NCI-H187 treated with DMSO at 0.1 percent for 48 hours (cell line): Measurements from ENCODE around the gene PRDM16.

Experiments
- DNase-seq: peaks from one replicate; lab custom pipeline; 2025; lab: John Stamatoyannopoulos, UW

The PRDM16 gene

GRCh38 chr1:3432306-3432705 is 363.3 kb downstream of the PRDM16 start:
- DNase-seq: no peak

GRCh38 chr1:3433076-3433475 is 364.1 kb downstream of the PRDM16 start:
- DNase-seq: no peak

GRCh38 chr1:3433596-3434320 is 364.8 kb downstream of the PRDM16 start:
- no peak for DNase-seq

GRCh38 chr1:3434406-3435110 is 365.6 kb downstream of the PRDM16 start:
- DNase-seq: no peak

GRCh38 chr1:3435666-3436065 is 366.7 kb downstream of the PRDM16 start:
- DNase-seq: no peak

- no peak for DNase-seq
These were observed 367.4 kb downstream of the PRDM16 start for GRCh38 chr1:3436451-3436850.

GRCh38 chr1:3436901-3437300 is 367.9 kb downstream of the PRDM16 start:
- no peak for DNase-seq

- DNase-seq: no peak
These were observed 369.7 kb downstream of the PRDM16 start for GRCh38 chr1:3438661-3439180.

- no peak for DNase-seq
These were observed 370.6 kb downstream of the PRDM16 start for GRCh38 chr1:3439346-3440299.

GRCh38 chr1:3440300-3440681 is 371.3 kb downstream of the PRDM16 start:
- DNase-seq: no peak

GRCh38 chr1:3440711-3441409 is 371.9 kb downstream of the PRDM16 start:
- no peak for DNase-seq

GRCh38 chr1:3441410-3441847 is 372.4 kb downstream of the PRDM16 start:
- no peak for DNase-seq

- no peak for DNase-seq
These were observed 372.9 kb downstream of the PRDM16 start for GRCh38 chr1:3441880-3442279.

GRCh38 chr1:3442331-3442730 is 373.3 kb downstream of the PRDM16 start:
- DNase-seq: no peak

GRCh38 chr1:3442901-3443300 is 373.9 kb downstream of the PRDM16 start:
- DNase-seq: no peak

GRCh38 chr1:3443807-3444206 is 374.8 kb downstream of the PRDM16 start:
- DNase-seq: no peak

- DNase-seq: no peak
These were observed 375.3 kb downstream of the PRDM16 start for GRCh38 chr1:3444298-3444697.

- DNase-seq: no peak
These were observed 375.7 kb downstream of the PRDM16 start for GRCh38 chr1:3444736-3445135.

- no peak for DNase-seq
These were observed 381.3 kb downstream of the PRDM16 start for GRCh38 chr1:3450202-3450863.

GRCh38 chr1:3450983-3451382 is 382.0 kb downstream of the PRDM16 start:
- no peak for DNase-seq
